Activated CD4-positive, alpha-beta T cell treated with anti-CD3 and anti-CD28 coated beads, Interleukin-2, Interleukin-4, amounts not matched to agents 100 ng/mL and 50 ng/mL, durations not matched to agents 16 hours and 8 hours (primary cell): ENCODE data around the gene NUDCD2.
A peak's percentile ranks its signal among the peaks of the same experiment; 100 is the strongest.
"Not testable (repeated sequence)": the region's sequence is repeated elsewhere in the genome, so short reads cannot be mapped to it uniquely, and the experiment has no call there.

Experiments
- DNase-seq: peaks from one replicate; pipeline ENCODE4 v3.0.0-alpha.2; 2020; ENCODE audit warnings: low spot score

Gene NUDCD2

DNA sequence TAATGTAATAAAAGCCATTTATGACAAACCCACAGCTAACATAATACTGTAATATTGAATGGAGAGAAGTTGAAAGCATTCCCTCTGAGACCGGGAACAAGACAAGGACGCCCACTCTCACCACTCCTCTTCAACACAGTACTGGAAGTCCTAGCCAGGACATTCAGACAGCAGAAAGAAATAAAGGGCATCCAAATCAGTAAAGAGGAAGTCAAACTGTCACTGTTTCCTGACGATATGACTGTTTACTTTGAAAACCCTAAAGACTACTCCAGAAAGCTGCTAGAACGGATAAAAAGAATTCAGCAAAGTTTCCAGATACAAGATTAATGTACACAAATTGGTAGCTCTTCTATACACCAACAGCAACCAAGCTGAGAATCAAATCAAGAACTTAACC, 33.8 kb downstream of the NUDCD2 start:
- DNase-seq = not testable (repeated sequence)

GRCh38 chr5:163424836-163425235, 35.1 kb downstream of the NUDCD2 start:
- no peak for DNase-seq

DNA sequence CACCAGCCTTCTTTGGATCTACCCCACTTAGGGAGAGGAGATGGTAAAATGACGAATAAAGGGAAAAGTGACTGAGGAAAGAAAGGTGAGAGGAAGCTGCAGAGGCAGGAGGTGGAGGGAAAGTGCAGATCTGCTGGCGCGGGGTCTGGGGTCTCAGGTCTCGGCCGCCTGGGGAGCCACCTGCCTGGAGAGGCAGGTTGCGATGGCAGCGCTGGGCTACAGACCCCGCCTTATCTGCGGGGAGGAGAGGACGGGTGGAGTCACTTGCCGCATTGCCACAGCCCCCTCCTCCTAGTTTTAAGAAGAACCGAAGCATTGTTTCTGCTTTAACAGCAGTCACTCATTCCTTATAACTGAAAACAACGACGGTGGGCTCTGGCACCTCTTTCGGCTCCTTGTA, 44.2 kb downstream of the NUDCD2 start:
- DNase-seq = not testable (repeated sequence)

DNA sequence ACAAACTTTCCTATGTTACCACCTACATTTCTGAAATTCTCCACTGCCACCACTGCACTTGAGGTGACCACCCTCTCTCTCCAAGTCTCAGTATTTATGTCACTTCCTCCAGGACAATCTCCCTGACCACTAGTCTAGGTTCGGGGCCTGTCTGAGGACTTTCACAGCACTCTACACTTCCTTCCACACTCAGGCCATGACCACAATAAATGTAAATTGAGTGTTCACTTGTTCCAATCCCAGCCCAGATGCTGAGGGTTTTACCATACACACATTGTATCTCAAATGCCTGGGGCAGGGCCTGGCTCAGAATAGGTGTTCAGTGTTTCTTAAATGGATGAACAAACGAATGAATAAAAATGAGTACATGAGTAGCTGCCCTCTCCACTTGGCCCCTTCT, 49.4 kb downstream of the NUDCD2 start:
- no peak for DNase-seq

GRCh38 chr5:163409384-163409783, 50.5 kb downstream of the NUDCD2 start:
- no peak for DNase-seq

GRCh38 chr5:163408311-163408923, 51.5 kb downstream of the NUDCD2 start:
- DNase-seq = peak; percentile 57

DNA sequence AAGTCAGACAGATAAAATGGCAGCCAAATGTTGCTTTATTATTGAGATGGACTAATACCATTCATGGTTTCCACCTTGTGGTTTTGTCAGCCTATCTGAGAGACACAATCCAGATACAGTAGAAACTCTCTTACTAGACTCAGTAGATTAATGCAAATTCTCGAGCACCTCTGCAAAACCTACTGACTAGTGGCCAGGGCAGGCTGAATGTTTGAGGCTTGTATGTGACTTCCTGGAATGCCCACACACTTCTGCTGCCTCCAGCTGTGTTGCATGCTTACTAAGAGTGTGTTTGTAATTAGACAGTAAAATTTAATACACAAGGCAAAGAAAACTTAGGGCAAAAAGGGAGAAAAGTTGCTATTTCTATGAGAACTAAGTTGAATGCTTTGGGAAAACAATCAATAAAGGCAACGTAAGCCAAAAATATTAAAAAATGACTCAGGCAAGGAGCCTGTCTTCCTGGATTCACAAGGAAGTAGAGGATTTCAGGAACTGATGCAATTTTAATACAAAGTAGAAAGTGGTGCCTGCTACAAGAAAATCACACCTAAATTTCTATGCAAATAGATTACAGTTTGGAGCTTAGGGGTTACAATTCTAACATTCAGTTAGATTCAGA, 52.8 kb downstream of the NUDCD2 start:
- no peak for DNase-seq

GRCh38 chr5:163404364-163405173, 55.3 kb downstream of the NUDCD2 start:
- no peak for DNase-seq

GRCh38 chr5:163402007-163402406, 57.9 kb downstream of the NUDCD2 start:
- no peak for DNase-seq

GRCh38 chr5:163401271-163401670, 58.6 kb downstream of the NUDCD2 start:
- no peak for DNase-seq

DNA sequence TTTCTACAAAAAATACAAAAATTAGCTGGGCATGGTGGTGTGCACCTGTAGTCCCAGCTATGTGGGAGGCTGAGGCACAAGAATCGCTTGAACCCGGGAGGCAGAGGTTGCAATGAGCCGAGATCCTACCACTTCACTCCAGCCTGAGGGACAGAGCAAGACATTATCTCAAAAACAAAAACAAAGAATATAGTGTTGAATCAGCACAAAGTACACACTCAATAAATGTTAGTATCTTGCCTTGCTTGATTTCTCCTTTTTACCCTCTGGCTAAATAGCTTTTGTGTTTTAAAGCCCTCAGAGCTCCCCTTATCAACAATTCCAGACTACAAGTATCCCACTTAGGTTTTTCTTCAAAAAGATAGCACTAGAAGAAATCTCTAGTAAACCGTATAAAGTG, 60.0 kb downstream of the NUDCD2 start:
- no peak for DNase-seq

DNA sequence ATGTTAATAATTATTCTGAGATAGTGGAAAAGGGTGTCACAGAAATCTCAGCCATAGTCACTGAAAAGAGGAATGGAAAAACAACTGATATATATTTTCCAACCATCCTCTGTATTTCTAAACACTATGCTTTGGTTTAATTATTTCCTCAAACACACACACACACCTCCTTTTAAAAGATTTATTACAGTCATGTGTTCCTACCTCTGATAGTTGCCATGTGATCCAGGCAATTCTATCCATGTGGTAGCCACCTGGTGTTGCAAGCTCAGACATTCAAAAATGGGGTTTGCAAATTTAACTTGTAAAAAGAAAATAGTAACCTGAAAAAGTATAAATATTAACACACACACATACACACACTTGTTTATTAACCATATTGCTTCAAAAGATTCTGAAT, 62.5 kb downstream of the NUDCD2 start:
- no peak for DNase-seq

DNA sequence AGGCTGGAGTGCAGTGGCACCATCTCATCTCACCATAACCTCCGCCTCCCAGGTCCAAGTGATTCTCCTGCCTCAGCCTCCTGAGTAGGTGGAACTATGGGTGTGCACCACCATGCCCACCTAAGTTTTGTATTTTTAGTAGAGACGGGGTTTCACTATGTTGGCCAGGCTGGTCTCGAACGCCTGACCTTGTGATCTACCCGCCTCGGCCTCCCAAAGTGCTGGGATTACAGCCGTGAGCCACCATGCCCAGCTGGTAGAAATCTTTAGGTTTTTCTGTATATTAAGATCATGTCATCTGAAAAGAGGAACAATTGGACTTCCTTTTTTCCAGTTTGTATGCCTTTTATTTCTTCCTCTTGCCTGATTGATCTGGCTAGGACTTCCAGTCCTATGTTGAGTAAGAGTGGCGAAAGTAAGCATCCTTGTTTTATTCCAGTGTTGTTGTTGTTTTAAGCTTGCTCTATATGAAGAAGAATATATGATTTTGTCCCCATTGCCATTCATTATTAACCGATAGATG, 63.0 kb downstream of the NUDCD2 start:
- DNase-seq = not testable (repeated sequence)
